ENCODE measurements around the gene ASB13. TPM values are rescaled to one million over a fixed set of nuclear protein-coding genes. Genes with fewer than 3 reads are reported as not detected.

Gene ASB13
- total and polyA plus RNA-seq, 2 of the 13 experiments (the other 11 are each of a cell fraction or from before 2014, with no cell fraction given) = 9.3 to 15.4 TPM

GRCh38 chr10:5684318-5684970 lies 18.0 kb upstream of the ASB13 start, which contains the start of gene TASOR2 (continued):
- TF ChIP-seq ATRX (CRISPR knock-in tag; IDR thresholded peaks at IDR 0.05; ENCODE audit: borderline replicate concordance) (peak; percentile 48; the same call in 1 of the 2 replicates), FOXK1 (CRISPR knock-in tag; IDR thresholded peaks at IDR 0.05; ENCODE audit: borderline replicate concordance, low read depth) (peak; percentile 84), SMC3 (IDR thresholded peaks at IDR 0.05; ENCODE audit: low read length) (no peak), ZNF563 (CRISPR knock-in tag; IDR thresholded peaks at IDR 0.05) (peak; percentile 96; the same call in 1 of the 2 replicates), RORA (CRISPR knock-in tag; IDR thresholded peaks at IDR 0.05) (no peak), PITX1 (CRISPR knock-in tag; IDR thresholded peaks at IDR 0.05) (peak; percentile 86), LCORL (IDR thresholded peaks at IDR 0.05) (no peak), LCORL (CRISPR knock-in tag; IDR thresholded peaks at IDR 0.05) (peak; percentile 86), SRF (IDR thresholded peaks at IDR 0.05; ENCODE audit: low read depth, low read length) (peak; percentile 62; the same call in 1 of the 2 replicates), KDM6A (CRISPR knock-in tag; IDR thresholded peaks at IDR 0.05; ENCODE audit: low read depth) (no peak; the same call in 1 of the 2 replicates), E2F1 (CRISPR knock-in tag; IDR thresholded peaks at IDR 0.05) (peak; percentile 71), HIVEP1 (CRISPR knock-in tag; IDR thresholded peaks at IDR 0.05) (peak; percentile 86), POLR2A (IDR thresholded peaks at IDR 0.05; ENCODE audit: insufficient read depth in 1 of 2, low read depth in 2 of 2, low read length in 2 of 2) (peak; percentile 31 to 72; a peak in 3 of 4 replicates), TSC22D2 (CRISPR knock-in tag; IDR thresholded peaks at IDR 0.05; ENCODE audit: borderline replicate concordance) (peak; percentile 95), HIC2 (CRISPR knock-in tag; IDR thresholded peaks at IDR 0.05; ENCODE audit: low read depth) (peak; percentile 65; the same call in 1 of the 2 replicates), ZNF264 (CRISPR knock-in tag; IDR thresholded peaks at IDR 0.05) (peak; percentile 88; the same call in 1 of the 2 replicates), ZNF296 (CRISPR knock-in tag; conservative IDR thresholded peaks at IDR 0.05) (no peak)
- TF ChIP-seq, protein P1, sequence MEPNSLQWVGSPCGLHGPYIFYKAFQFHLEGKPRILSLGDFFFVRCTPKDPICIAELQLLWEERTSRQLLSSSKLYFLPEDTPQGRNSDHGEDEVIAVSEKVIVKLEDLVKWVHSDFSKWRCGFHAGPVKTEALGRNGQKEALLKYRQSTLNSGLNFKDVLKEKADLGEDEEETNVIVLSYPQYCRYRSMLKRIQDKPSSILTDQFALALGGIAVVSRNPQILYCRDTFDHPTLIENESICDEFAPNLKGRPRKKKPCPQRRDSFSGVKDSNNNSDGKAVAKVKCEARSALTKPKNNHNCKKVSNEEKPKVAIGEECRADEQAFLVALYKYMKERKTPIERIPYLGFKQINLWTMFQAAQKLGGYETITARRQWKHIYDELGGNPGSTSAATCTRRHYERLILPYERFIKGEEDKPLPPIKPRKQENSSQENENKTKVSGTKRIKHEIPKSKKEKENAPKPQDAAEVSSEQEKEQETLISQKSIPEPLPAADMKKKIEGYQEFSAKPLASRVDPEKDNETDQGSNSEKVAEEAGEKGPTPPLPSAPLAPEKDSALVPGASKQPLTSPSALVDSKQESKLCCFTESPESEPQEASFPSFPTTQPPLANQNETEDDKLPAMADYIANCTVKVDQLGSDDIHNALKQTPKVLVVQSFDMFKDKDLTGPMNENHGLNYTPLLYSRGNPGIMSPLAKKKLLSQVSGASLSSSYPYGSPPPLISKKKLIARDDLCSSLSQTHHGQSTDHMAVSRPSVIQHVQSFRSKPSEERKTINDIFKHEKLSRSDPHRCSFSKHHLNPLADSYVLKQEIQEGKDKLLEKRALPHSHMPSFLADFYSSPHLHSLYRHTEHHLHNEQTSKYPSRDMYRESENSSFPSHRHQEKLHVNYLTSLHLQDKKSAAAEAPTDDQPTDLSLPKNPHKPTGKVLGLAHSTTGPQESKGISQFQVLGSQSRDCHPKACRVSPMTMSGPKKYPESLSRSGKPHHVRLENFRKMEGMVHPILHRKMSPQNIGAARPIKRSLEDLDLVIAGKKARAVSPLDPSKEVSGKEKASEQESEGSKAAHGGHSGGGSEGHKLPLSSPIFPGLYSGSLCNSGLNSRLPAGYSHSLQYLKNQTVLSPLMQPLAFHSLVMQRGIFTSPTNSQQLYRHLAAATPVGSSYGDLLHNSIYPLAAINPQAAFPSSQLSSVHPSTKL (CRISPR knock-in tag; IDR thresholded peaks at IDR 0.05) = peak; percentile 84
- TF ChIP-seq, protein P2, sequence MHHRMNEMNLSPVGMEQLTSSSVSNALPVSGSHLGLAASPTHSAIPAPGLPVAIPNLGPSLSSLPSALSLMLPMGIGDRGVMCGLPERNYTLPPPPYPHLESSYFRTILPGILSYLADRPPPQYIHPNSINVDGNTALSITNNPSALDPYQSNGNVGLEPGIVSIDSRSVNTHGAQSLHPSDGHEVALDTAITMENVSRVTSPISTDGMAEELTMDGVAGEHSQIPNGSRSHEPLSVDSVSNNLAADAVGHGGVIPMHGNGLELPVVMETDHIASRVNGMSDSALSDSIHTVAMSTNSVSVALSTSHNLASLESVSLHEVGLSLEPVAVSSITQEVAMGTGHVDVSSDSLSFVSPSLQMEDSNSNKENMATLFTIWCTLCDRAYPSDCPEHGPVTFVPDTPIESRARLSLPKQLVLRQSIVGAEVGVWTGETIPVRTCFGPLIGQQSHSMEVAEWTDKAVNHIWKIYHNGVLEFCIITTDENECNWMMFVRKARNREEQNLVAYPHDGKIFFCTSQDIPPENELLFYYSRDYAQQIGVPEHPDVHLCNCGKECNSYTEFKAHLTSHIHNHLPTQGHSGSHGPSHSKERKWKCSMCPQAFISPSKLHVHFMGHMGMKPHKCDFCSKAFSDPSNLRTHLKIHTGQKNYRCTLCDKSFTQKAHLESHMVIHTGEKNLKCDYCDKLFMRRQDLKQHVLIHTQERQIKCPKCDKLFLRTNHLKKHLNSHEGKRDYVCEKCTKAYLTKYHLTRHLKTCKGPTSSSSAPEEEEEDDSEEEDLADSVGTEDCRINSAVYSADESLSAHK (CRISPR knock-in tag; IDR thresholded peaks at IDR 0.05; ENCODE audit: borderline replicate concordance) = peak; percentile 80; the same call in 1 of the 2 replicates
